ENCODE results near the gene SORCS2.

SORCS2 gene

GRCh38 chr4:7167706-7168105 is 24.6 kb upstream of the SORCS2 start:
- no peak for DNase-seq (ENCODE audit: low read depth)
- TF ChIP-seq CTCF (conservative IDR thresholded peaks at IDR 0.05; ENCODE audit: low read length): no peak
- H3K4me3 ChIP-seq (ENCODE audit: low read length): no peak overlapping the region

DNA sequence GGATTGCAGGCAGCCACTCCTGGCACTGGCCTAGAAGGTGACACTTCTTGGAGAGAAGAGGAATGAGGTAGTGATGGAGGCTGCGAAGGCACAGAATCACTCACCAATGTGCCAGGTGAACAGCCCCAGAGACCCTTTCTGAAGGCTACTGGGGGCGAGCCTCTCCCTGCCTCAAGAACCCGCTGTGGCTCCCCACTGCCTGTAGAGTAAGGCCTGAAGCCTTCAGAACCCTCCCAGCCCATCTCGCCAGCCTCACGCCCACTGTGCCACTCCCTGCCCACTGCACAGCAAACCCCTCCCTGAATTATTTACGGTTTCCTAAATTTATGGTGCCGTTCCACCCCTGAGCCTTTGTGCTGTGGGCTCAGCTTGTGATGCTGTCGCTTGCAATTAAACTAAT is 24.2 kb upstream of the SORCS2 start:
- DNase-seq (ENCODE audit: low read depth): no peak
- no peak for TF ChIP-seq CTCF (conservative IDR thresholded peaks at IDR 0.05; ENCODE audit: low read length)

DNA sequence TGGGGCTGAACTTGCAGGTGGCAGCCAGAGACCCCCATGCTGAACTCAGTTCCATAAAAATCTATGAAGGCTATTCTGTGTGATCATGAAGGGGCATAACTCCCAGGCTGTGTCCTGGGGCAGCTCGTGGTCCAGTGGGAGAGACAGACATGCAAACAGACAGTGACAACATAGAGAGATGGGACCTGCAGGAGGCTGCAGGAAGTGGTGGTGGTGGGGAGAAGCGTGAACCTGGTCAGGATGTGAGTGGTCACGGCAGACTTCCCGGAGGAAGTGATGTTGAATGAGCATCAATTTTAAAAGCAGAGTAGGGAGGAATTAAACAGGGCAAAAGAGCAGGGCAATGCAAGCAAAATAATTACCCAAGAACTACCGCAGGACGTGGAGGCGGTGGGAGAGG is 23.2 kb upstream of the SORCS2 start:
- no peak for TF ChIP-seq CTCF (conservative IDR thresholded peaks at IDR 0.05; ENCODE audit: low read length)
- DNase-seq (ENCODE audit: low read depth): no peak
- H3K4me3 ChIP-seq (ENCODE audit: low read length): no peak overlapping the region

More for the DNA sequence above, 24.2 kb upstream of the SORCS2 start:
- H3K4me3 ChIP-seq (ENCODE audit: low read length): no peak overlapping the region

DNA sequence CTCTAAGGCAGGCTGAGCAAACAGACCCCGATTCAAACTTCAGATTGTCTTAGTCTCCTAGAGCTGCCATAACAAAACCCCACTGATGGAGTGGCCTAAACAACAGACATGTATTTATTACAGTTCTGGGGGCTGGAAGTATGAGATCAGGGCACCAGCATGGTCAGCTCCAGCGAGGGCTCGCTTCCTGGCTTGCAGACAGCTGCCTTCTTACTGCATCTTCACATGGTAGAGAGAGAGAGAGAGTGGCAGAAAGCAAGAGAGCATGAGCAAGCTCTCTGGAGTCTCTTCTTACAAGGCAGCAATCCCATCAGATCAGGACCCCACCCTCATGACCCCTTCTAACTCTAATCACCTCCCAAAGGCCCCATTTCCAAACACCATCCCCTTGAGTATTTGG is 22.3 kb upstream of the SORCS2 start:
- no peak for TF ChIP-seq CTCF (conservative IDR thresholded peaks at IDR 0.05; ENCODE audit: low read length)
- no peak overlapping the region for H3K4me3 ChIP-seq (ENCODE audit: low read length)
- no peak for DNase-seq (ENCODE audit: low read depth)

GRCh38 chr4:7171191-7171900 is 21.0 kb upstream of the SORCS2 start:
- no peak for TF ChIP-seq CTCF (conservative IDR thresholded peaks at IDR 0.05; ENCODE audit: low read length)
- DNase-seq (ENCODE audit: low read depth): no peak
- no peak overlapping the region for H3K4me3 ChIP-seq (ENCODE audit: low read length)

- no peak for TF ChIP-seq CTCF (conservative IDR thresholded peaks at IDR 0.05; ENCODE audit: low read length)
- no peak overlapping the region for H3K4me3 ChIP-seq (ENCODE audit: low read length)
- no peak for DNase-seq (ENCODE audit: low read depth)
These were observed 19.8 kb upstream of the SORCS2 start for GRCh38 chr4:7172508-7172907.

- no peak for DNase-seq (ENCODE audit: low read depth)
- H3K4me3 ChIP-seq (ENCODE audit: low read length): no peak overlapping the region
- no peak for TF ChIP-seq CTCF (conservative IDR thresholded peaks at IDR 0.05; ENCODE audit: low read length)
These were observed 19.4 kb upstream of the SORCS2 start for GRCh38 chr4:7172946-7173345.

All from AG10803 (cell line).